ENCODE data around the gene FAM199X. TPM values are rescaled to one million over a fixed set of nuclear protein-coding genes. Genes with fewer than 3 reads are reported as not detected.
A peak's percentile ranks its signal among the peaks of the same experiment; 100 is the strongest.

The FAM199X gene
- total RNA-seq (2014; rRNA removed; shearing (Covaris generic)) (16.1 and 16.9 TPM in 2 replicates), polyA plus RNA-seq (2016; fragmentation: Nextera tagmentation; extraction: Ambion mirVana) (8.1 and 9.7 TPM in 2 replicates)

GRCh38 chrX:104165894-104166734 is at the start of gene FAM199X:
FAM199X (plus strand) TSS chrX:104166453; CDS start chrX:104166786, 333 bp downstream.
- Histone ChIP-seq H2AFZ (peak within 1 kb of the TSS; percentile 87), H3F3A (ENCODE audit: insufficient read depth) (no peaks in the 10 kb centered on the region), H3K9me3 (ENCODE audit: low read depth) (no peaks in the 10 kb centered on the region), H3K4me2 (ENCODE audit: unreplicated experiment) (peak within 1 kb of the TSS; percentile 84), H3K27ac (peak within 1 kb of the TSS; percentile 59), H3K79me2 (ENCODE audit: insufficient read depth) (peaks cover 48% of the 10 kb centered on the region), H3K36me3 (ENCODE audit: low read depth) (no peaks in the 10 kb centered on the region), H4K20me1 (ENCODE audit: insufficient read depth) (no peaks in the 10 kb centered on the region), H3K27me3 (replicated peaks; ENCODE audit: insufficient read depth) (no peaks in the 10 kb centered on the region), H3K4me3 (peak within 1 kb of the TSS; percentile 84), H3K9me2 (ENCODE audit: insufficient read depth) (no peaks in the 10 kb centered on the region), H3K9ac (peak within 1 kb of the TSS; percentile 89), H3K4me1 (ENCODE audit: insufficient read depth) (no peaks in the 10 kb centered on the region)
- TF ChIP-seq EZH2 (IDR thresholded peaks at IDR 0.05; ENCODE audit: insufficient read depth, poor library complexity, severe bottlenecking) (no peak), EZH2phosphoT487 (IDR thresholded peaks at IDR 0.05; ENCODE audit: insufficient read depth, low read depth) (no peak)
- peak; percentile 93 for DNase-seq
- 0 to 2% methylated on average over 10 to 16 of the region's 71 CpGs for WGBS, 2 experiments (ENCODE audit: low coverage in 1 of 2, low lambda C conversion rate in 2 of 2, missing lambda C conversion rate in 2 of 2)
- in situ Hi-C loops (cut with MboI), result no loop called here

- DNase-seq, result no peak
- Histone ChIP-seq H4K20me1 (ENCODE audit: insufficient read depth) (no peaks in the 10 kb centered on the region), H3K9ac (no peak overlapping the region), H3F3A (ENCODE audit: insufficient read depth) (no peaks in the 10 kb centered on the region), H3K4me2 (ENCODE audit: unreplicated experiment) (no peak overlapping the region), H3K4me1 (ENCODE audit: insufficient read depth) (no peaks in the 10 kb centered on the region), H3K9me2 (ENCODE audit: insufficient read depth) (no peaks in the 10 kb centered on the region), H3K36me3 (ENCODE audit: low read depth) (no peaks in the 10 kb centered on the region), H2AFZ (no peak overlapping the region), H3K4me3 (no peak overlapping the region), H3K79me2 (ENCODE audit: insufficient read depth) (no peaks in the 10 kb centered on the region), H3K27ac (no peak overlapping the region), H3K9me3 (ENCODE audit: low read depth) (no peaks in the 10 kb centered on the region), H3K27me3 (replicated peaks; ENCODE audit: insufficient read depth) (no peaks in the 10 kb centered on the region)
- in situ Hi-C loops (cut with MboI), result loop anchor here (25.0 kb wide), 1 partner anchor 280 kb away; the partner anchor contains the start of gene RAB9B
- TF ChIP-seq EZH2phosphoT487 (IDR thresholded peaks at IDR 0.05; ENCODE audit: insufficient read depth, low read depth) (no peak), EZH2 (IDR thresholded peaks at IDR 0.05; ENCODE audit: insufficient read depth, poor library complexity, severe bottlenecking) (no peak)
These were observed 48.5 kb upstream of the FAM199X start for GRCh38 chrX:104117759-104118158.

- H3K27me3 ChIP-seq (replicated peaks; ENCODE audit: insufficient read depth), result no peaks in the 10 kb centered on the region
- DNase-seq, result no peak
- H4K20me1 ChIP-seq (ENCODE audit: insufficient read depth), result no peaks in the 10 kb centered on the region
- H3K9me2 ChIP-seq (ENCODE audit: insufficient read depth), result no peaks in the 10 kb centered on the region
- no peak overlapping the region for H3K4me3 ChIP-seq
- no peaks in the 10 kb centered on the region for H3K4me1 ChIP-seq (ENCODE audit: insufficient read depth)
- H3K4me2 ChIP-seq (ENCODE audit: unreplicated experiment), result no peak overlapping the region
- no peak for TF ChIP-seq EZH2 (IDR thresholded peaks at IDR 0.05; ENCODE audit: insufficient read depth, poor library complexity, severe bottlenecking)
- TF ChIP-seq EZH2phosphoT487 (IDR thresholded peaks at IDR 0.05; ENCODE audit: insufficient read depth, low read depth), result no peak
- 100% methylated on average over 1 of the region's 1 CpG for WGBS, 2 experiments (ENCODE audit: low coverage in 1 of 2, low lambda C conversion rate in 2 of 2, missing lambda C conversion rate in 2 of 2)
- H2AFZ ChIP-seq, result no peak overlapping the region
- no peak overlapping the region for H3K9ac ChIP-seq
- H3K9me3 ChIP-seq (ENCODE audit: low read depth), result no peaks in the 10 kb centered on the region
- in situ Hi-C loops (cut with MboI), result loop anchor here (25.0 kb wide), 1 partner anchor 281 kb away; the partner anchor contains the start of gene RAB9B
- no peaks in the 10 kb centered on the region for H3K36me3 ChIP-seq (ENCODE audit: low read depth)
- no peak overlapping the region for H3K27ac ChIP-seq
- no peaks in the 10 kb centered on the region for H3K79me2 ChIP-seq (ENCODE audit: insufficient read depth)
- H3F3A ChIP-seq (ENCODE audit: insufficient read depth), result no peaks in the 10 kb centered on the region
These were observed 47.5 kb upstream of the FAM199X start for GRCh38 chrX:104118765-104119164.

- Histone ChIP-seq H3F3A (ENCODE audit: insufficient read depth) (no peaks in the 10 kb centered on the region), H3K9ac (no peak overlapping the region), H3K4me1 (ENCODE audit: insufficient read depth) (no peaks in the 10 kb centered on the region), H3K27ac (no peak overlapping the region), H2AFZ (no peak overlapping the region), H3K9me3 (ENCODE audit: low read depth) (no peaks in the 10 kb centered on the region), H3K36me3 (ENCODE audit: low read depth) (no peaks in the 10 kb centered on the region), H3K4me2 (ENCODE audit: unreplicated experiment) (no peak overlapping the region), H3K79me2 (ENCODE audit: insufficient read depth) (no peaks in the 10 kb centered on the region), H3K27me3 (replicated peaks; ENCODE audit: insufficient read depth) (no peaks in the 10 kb centered on the region), H3K9me2 (ENCODE audit: insufficient read depth) (no peaks in the 10 kb centered on the region), H3K4me3 (no peak overlapping the region), H4K20me1 (ENCODE audit: insufficient read depth) (no peaks in the 10 kb centered on the region)
- 94 to 98% methylated on average over 5 of the region's 5 CpGs for WGBS, 2 experiments (ENCODE audit: low coverage in 1 of 2, low lambda C conversion rate in 2 of 2, missing lambda C conversion rate in 2 of 2)
- TF ChIP-seq EZH2 (IDR thresholded peaks at IDR 0.05; ENCODE audit: insufficient read depth, poor library complexity, severe bottlenecking) (no peak), EZH2phosphoT487 (IDR thresholded peaks at IDR 0.05; ENCODE audit: insufficient read depth, low read depth) (no peak)
- in situ Hi-C loops (cut with MboI), result loop anchor here (25.0 kb wide), 1 partner anchor 286 kb away; the partner anchor contains the start of gene RAB9B
- DNase-seq, result no peak
These were observed 43.4 kb upstream of the FAM199X start for GRCh38 chrX:104122829-104123228.
